Fibroblast of pulmonary artery (primary cell): Measurements from ENCODE around the gene HSCB.
"Not testable (repeated sequence)": the region's sequence is repeated elsewhere in the genome, so short reads cannot be mapped to it uniquely, and the experiment has no call there.

Experiments used
- DNase-seq: peaks from one replicate; pipeline ENCODE4 v3.0.0-alpha.2; 2010; ENCODE audit warnings: low read depth
- H3K4me3 ChIP-seq: replicated peaks from 2 replicates; pipeline ENCODE4 v1.5.1; 2011; ENCODE audit warnings: low read depth, mild to moderate bottlenecking, control low read depth, low read length, moderate library complexity
- CTCF ChIP-seq: IDR thresholded peaks from 2 replicates; pipeline ENCODE4 v1.5.1; 2011; ENCODE audit warnings: mild to moderate bottlenecking, control low read depth, low read length, inconsistent platforms; ENCODE audit errors: missing control alignments

Gene HSCB

GRCh38 chr22:28741785-28742561, at the start of gene HSCB, which contains the start of gene CHEK2:
Gene HSCB, plus strand, starts transcription at chr22:28742039. Its CDS starts 57 bp downstream, at chr22:28742096.
Gene CHEK2, minus strand, starts transcription at chr22:28741820. Its CDS starts 7,099 bp downstream, at chr22:28734721.
- peak; percentile 99 for DNase-seq
- no peak for TF ChIP-seq CTCF
- peak within 1 kb of the TSS; percentile 93 for H3K4me3 ChIP-seq

GRCh38 chr22:28693041-28693760, 48.6 kb upstream of the HSCB start:
- H3K4me3 ChIP-seq, DNase-seq: not testable (repeated sequence)

- DNase-seq: no peak
- no peak for TF ChIP-seq CTCF
- no peak overlapping the region for H3K4me3 ChIP-seq
Measured at GRCh38 chr22:28702891-28703290, 38.9 kb upstream of the HSCB start.

- DNase-seq: peak; percentile 10
- no peak for TF ChIP-seq CTCF
- no peak overlapping the region for H3K4me3 ChIP-seq
Measured at GRCh38 chr22:28703436-28703835, 38.4 kb upstream of the HSCB start.

GRCh38 chr22:28706845-28707244, 35.0 kb upstream of the HSCB start:
- no peak for DNase-seq
- TF ChIP-seq CTCF: no peak
- no peak overlapping the region for H3K4me3 ChIP-seq

GRCh38 chr22:28710107-28710506, 31.7 kb upstream of the HSCB start:
- peak; percentile 14 for DNase-seq
- no peak overlapping the region for H3K4me3 ChIP-seq
- TF ChIP-seq CTCF: no peak

- DNase-seq: peak; percentile 86
- no peak for TF ChIP-seq CTCF
- peak overlapping the region; percentile 30 for H3K4me3 ChIP-seq
Measured at GRCh38 chr22:28710576-28711191, 31.2 kb upstream of the HSCB start.
